ENCODE measurements around the gene DNAJB6. TPM values are rescaled to one million over a fixed set of nuclear protein-coding genes. Genes with fewer than 3 reads are reported as not detected.
"Not testable (repeated sequence)": the region's sequence is repeated elsewhere in the genome, so short reads cannot be mapped to it uniquely, and the experiment has no call there.

Gene DNAJB6
- total and polyA plus RNA-seq, 3 experiments from 2014 or later = 121 to 147 (median 124) TPM

DNA sequence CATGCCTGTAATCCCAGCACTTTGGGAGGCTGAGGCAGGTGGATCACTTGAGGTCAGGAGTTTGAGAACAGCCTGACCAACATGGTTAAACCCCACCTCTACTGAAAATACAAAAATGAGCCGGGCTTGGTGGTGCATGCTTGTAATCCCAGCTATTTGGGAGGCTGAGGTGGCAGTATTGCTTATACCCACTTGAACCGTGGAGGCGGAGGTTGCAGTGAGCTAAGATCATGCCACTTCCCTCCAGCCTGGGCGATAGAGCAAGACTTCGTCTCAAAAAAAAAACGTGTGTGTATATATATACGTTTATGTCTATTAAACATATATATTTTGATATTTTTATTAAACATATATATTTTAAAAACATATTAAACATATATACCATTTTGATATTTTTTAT, 5.8 kb upstream of the DNAJB6 start:
- H3K36me3 ChIP-seq (ENCODE audit: insufficient read depth, low read length); H3K4me3 ChIP-seq (ENCODE audit: low read length); H3K9me3 Mint-ChIP-seq; CTCF ChIA-PET; H3K4me1 ChIP-seq (ENCODE audit: insufficient read depth, low read length); H3K9me3 ChIP-seq (ENCODE audit: low read length); POLR2A ChIA-PET; H3K4me3 Mint-ChIP-seq; DNase-seq; H3K36me3 Mint-ChIP-seq; H3K4me1 Mint-ChIP-seq; H3K27me3 ChIP-seq (ENCODE audit: insufficient read depth, low read length, poor library complexity, severe bottlenecking); H3K27ac ChIP-seq (ENCODE audit: low read depth, low read length): not testable (repeated sequence)
- H3K27ac Mint-ChIP-seq = peak overlapping the region in 1 of 8 donors; percentile 29
- peaks cover 2 to 16% of the 10 kb centered on the region in 2 donors for H3K27me3 Mint-ChIP-seq

- H3K9me3 Mint-ChIP-seq = no peaks in the 10 kb centered on the region
- Histone ChIP-seq H3K27me3 (ENCODE audit: insufficient read depth, low read length, poor library complexity, severe bottlenecking) (no peaks in the 10 kb centered on the region), H3K4me1 (ENCODE audit: insufficient read depth, low read length) (peaks cover 21% of the 10 kb centered on the region), H3K9me3 (ENCODE audit: low read length) (no peaks in the 10 kb centered on the region), H3K36me3 (ENCODE audit: insufficient read depth, low read length) (no peaks in the 10 kb centered on the region), H3K4me3 (ENCODE audit: low read length) (no peak overlapping the region), H3K27ac (ENCODE audit: low read depth, low read length) (no peak overlapping the region)
- peaks cover 0 to 28% (median 5%) of the 10 kb centered on the region in 3 donors for H3K36me3 Mint-ChIP-seq
- peak overlapping the region; percentile 69 to 100 (median 95) for H3K4me3 Mint-ChIP-seq
- H3K27me3 Mint-ChIP-seq = peaks cover 5 to 6% of the 10 kb centered on the region in 2 donors
- CTCF ChIA-PET = no interaction called here
- H3K4me1 Mint-ChIP-seq = peaks cover 24 to 31% (median 27%) of the 10 kb centered on the region in 3 donors
- H3K27ac Mint-ChIP-seq = peak overlapping the region in 5 of 8 donors; percentile 5 to 99 (median 74)
- DNase-seq = no peak
- POLR2A ChIA-PET = interaction anchor here (0.7 kb wide), 1 partner anchor 8 kb away, joined by 6 read pairs; no protein-coding TSS in a partner anchor
These were observed 1.6 kb upstream of the DNAJB6 start for GRCh38 chr7:157335236-157335635.

- Mint-ChIP-seq H3K27ac (peak overlapping the region; percentile 85 to 99 (median 97)), H3K9me3 (no peaks in the 10 kb centered on the region), H3K27me3 (peaks cover 3 to 6% of the 10 kb centered on the region in 2 donors), H3K4me1 (peaks cover 27 to 39% (median 34%) of the 10 kb centered on the region in 3 donors), H3K4me3 (peak overlapping the region; percentile 91 to 100 (median 95)), H3K36me3 (peaks cover 0 to 31% (median 5%) of the 10 kb centered on the region in 3 donors)
- ChIA-PET POLR2A (interaction anchor here (0.9 to 1.0 kb wide), 2 partner anchors 34 to 387 kb away, joined by 3 read pairs; partner anchors contain the start of gene NOM1), CTCF (interaction anchor here (1.1 to 1.3 kb wide), 2 partner anchors 51 to 62 kb away, joined by 3 to 4 read pairs; no protein-coding TSS in a partner anchor)
- Histone ChIP-seq H3K4me3 (ENCODE audit: low read length) (peak overlapping the region; percentile 65), H3K27me3 (ENCODE audit: insufficient read depth, low read length, poor library complexity, severe bottlenecking) (no peaks in the 10 kb centered on the region), H3K9me3 (ENCODE audit: low read length) (no peaks in the 10 kb centered on the region), H3K27ac (ENCODE audit: low read depth, low read length) (peak overlapping the region; percentile 93), H3K4me1 (ENCODE audit: insufficient read depth, low read length) (peaks cover 27% of the 10 kb centered on the region), H3K36me3 (ENCODE audit: insufficient read depth, low read length) (no peaks in the 10 kb centered on the region)
- no peak for DNase-seq
These were observed 817 bp upstream of the DNAJB6 start for GRCh38 chr7:157335991-157336382.

- peak overlapping the region; percentile 92 to 98 (median 97) for H3K27ac Mint-ChIP-seq
- Histone ChIP-seq H3K4me1 (ENCODE audit: insufficient read depth, low read length) (peaks cover 40% of the 10 kb centered on the region), H3K36me3 (ENCODE audit: insufficient read depth, low read length) (no peaks in the 10 kb centered on the region), H3K9me3 (ENCODE audit: low read length) (no peaks in the 10 kb centered on the region), H3K4me3 (ENCODE audit: low read length) (peak overlapping the region; percentile 88), H3K27me3 (ENCODE audit: insufficient read depth, low read length, poor library complexity, severe bottlenecking) (no peaks in the 10 kb centered on the region), H3K27ac (ENCODE audit: low read depth, low read length) (peak overlapping the region; percentile 93)
- DNase-seq = peak; percentile 43 to 69 (median 62)
- H3K4me3 Mint-ChIP-seq = peak overlapping the region; percentile 94 to 100 (median 96)
- H3K9me3 Mint-ChIP-seq = no peaks in the 10 kb centered on the region
- peaks cover 0 to 38% (median 5%) of the 10 kb centered on the region in 3 donors for H3K36me3 Mint-ChIP-seq
- ChIA-PET CTCF (interaction anchor here (1.0 to 2.6 kb wide), 7 partner anchors 10 to 368 kb away, joined by 3 to 18 read pairs (median 4); no protein-coding TSS in a partner anchor), POLR2A (interaction anchor here (1.0 to 1.4 kb wide), 2 partner anchors 8 to 64 kb away, joined by 3 to 4 read pairs; no protein-coding TSS in a partner anchor)
- H3K4me1 Mint-ChIP-seq = peaks cover 37 to 50% (median 47%) of the 10 kb centered on the region in 3 donors
- peaks cover 3 to 6% of the 10 kb centered on the region in 2 donors for H3K27me3 Mint-ChIP-seq
These were observed 729 bp downstream of the DNAJB6 start for GRCh38 chr7:157337316-157338149.

DNA sequence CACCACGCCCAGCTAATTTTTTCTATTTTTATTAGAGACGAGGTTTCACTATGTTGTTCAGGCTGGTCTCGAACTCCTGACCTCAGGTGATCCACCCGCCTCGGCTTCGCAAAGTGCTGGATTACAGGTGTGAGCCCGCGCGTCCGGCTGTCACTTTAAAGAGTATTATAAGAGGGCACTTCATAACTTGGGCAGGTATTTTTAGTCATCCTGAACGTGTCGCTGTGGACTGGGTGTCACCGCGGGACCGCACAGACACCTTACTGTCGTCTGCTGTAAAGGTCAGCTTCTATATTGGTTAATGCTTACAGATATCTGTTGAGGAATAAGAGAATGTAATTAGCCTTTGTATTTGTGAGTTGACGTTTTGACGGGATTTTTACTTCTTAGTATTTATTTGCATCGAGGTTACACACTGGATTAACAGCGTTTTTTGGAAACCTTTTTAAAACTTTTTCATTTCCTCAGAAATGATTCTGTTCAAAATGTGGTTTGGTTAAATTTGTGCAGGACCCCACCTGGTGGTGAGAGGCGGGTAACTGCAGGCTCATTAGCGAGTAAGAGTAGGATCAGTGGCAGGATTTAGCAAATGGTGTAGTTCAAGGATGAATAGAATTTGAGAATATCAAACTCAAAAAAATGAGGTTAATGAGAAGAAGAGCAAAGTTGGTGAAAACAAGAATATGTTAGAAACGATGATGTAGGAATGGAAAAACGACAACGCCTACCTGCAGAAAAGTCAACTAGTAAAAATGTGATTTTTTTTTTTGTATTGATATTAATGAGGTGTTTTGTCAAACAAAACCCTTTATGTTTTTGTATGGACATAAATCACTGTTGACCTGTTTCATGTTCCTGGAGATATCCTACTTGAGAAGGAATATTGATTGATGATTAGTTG, 3.2 kb downstream of the DNAJB6 start:
- peak; percentile 50 to 77 (median 60) for DNase-seq
- no peaks in the 10 kb centered on the region for H3K9me3 ChIP-seq (ENCODE audit: low read length)
- ChIA-PET CTCF (interaction anchor here (1.0 to 2.6 kb wide), 7 partner anchors 9 to 129 kb away, joined by 3 to 18 read pairs (median 5); no protein-coding TSS in a partner anchor), POLR2A (interaction anchor here (0.7 kb wide), 1 partner anchor 102 kb away, joined by 4 read pairs; no protein-coding TSS in a partner anchor)
- peaks cover 0 to 45% (median 5%) of the 10 kb centered on the region in 3 donors for H3K36me3 Mint-ChIP-seq
- peaks cover 51% of the 10 kb centered on the region for H3K4me1 ChIP-seq (ENCODE audit: insufficient read depth, low read length)
- H3K9me3 Mint-ChIP-seq = no peaks in the 10 kb centered on the region
- H3K36me3 ChIP-seq (ENCODE audit: insufficient read depth, low read length) = no peaks in the 10 kb centered on the region
- peaks cover 0 to 4% of the 10 kb centered on the region in 2 donors for H3K27me3 Mint-ChIP-seq
- H3K4me1 Mint-ChIP-seq = peaks cover 52 to 71% (median 70%) of the 10 kb centered on the region in 3 donors
- no peaks in the 10 kb centered on the region for H3K27me3 ChIP-seq (ENCODE audit: insufficient read depth, low read length, poor library complexity, severe bottlenecking)
- H3K4me3 Mint-ChIP-seq = peak overlapping the region; percentile 44 to 96 (median 65)
- H3K27ac ChIP-seq (ENCODE audit: low read depth, low read length) = no peak overlapping the region
- H3K4me3 ChIP-seq (ENCODE audit: low read length) = peak overlapping the region; percentile 2
- peak overlapping the region; percentile 1 to 97 (median 50) for H3K27ac Mint-ChIP-seq

DNA sequence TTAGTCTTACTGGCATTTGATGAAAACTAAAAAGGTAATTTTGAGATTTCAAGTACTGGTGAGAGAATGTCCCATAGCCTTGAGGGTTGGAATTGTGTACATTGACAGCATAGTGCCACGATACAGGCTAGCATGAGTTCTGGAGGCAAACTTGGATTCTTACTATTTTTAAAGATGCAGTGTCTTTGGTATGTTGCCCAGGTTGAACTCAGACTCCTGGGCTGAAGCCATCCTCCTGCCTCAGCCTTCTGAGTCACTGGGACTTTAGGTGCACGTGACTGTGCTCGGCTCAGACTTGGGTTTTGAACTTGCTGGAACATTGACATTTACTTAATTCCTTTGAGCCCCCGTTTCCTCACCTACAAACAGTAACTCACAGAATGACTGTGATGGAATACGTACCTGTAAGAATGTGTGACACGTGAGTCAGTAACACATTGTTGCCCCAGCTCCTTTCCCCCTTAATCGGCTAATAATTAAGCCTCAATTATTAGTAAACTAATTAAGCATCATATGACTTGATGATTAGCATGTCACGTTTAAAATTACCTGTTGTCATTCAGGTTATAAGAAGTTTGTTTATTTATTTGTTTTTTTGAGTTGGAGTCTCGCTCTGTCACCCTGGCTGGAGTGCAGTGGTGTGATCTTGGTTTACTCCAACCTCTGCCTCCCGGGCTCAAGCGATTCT, 10.6 kb downstream of the DNAJB6 start:
- Mint-ChIP-seq H3K4me1 (peaks cover 69 to 92% (median 87%) of the 10 kb centered on the region in 3 donors), H3K27me3 (no peaks in the 10 kb centered on the region), H3K27ac (peak overlapping the region in 2 of 8 donors; percentile 15 to 29), H3K36me3 (peaks cover 0 to 36% (median 4%) of the 10 kb centered on the region in 3 donors), H3K9me3 (no peaks in the 10 kb centered on the region), H3K4me3 (peak overlapping the region in 6 of 7 donors; percentile 16 to 85 (median 44))
- H3K27ac ChIP-seq (ENCODE audit: low read depth, low read length) = no peak overlapping the region
- POLR2A ChIA-PET = no interaction called here
- CTCF ChIA-PET = no interaction called here
- no peaks in the 10 kb centered on the region for H3K36me3 ChIP-seq (ENCODE audit: insufficient read depth, low read length)
- DNase-seq = no peak
- H3K4me3 ChIP-seq (ENCODE audit: low read length) = no peak overlapping the region
- peaks cover 67% of the 10 kb centered on the region for H3K4me1 ChIP-seq (ENCODE audit: insufficient read depth, low read length)
- no peaks in the 10 kb centered on the region for H3K9me3 ChIP-seq (ENCODE audit: low read length)
- no peaks in the 10 kb centered on the region for H3K27me3 ChIP-seq (ENCODE audit: insufficient read depth, low read length, poor library complexity, severe bottlenecking)

GRCh38 chr7:157348548-157348947, 11.7 kb downstream of the DNAJB6 start:
- Histone ChIP-seq H3K9me3 (ENCODE audit: low read length) (no peaks in the 10 kb centered on the region), H3K4me1 (ENCODE audit: insufficient read depth, low read length) (peaks cover 71% of the 10 kb centered on the region), H3K27me3 (ENCODE audit: insufficient read depth, low read length, poor library complexity, severe bottlenecking) (no peaks in the 10 kb centered on the region), H3K36me3 (ENCODE audit: insufficient read depth, low read length) (no peaks in the 10 kb centered on the region), H3K27ac (ENCODE audit: low read depth, low read length) (no peak overlapping the region), H3K4me3 (ENCODE audit: low read length) (no peak overlapping the region)
- H3K36me3 Mint-ChIP-seq = peaks cover 0 to 33% (median 4%) of the 10 kb centered on the region in 3 donors
- H3K27me3 Mint-ChIP-seq = no peaks in the 10 kb centered on the region
- H3K27ac Mint-ChIP-seq = peak overlapping the region in 2 of 8 donors; percentile 13 to 19
- CTCF ChIA-PET = no interaction called here
- no peak for DNase-seq
- no peaks in the 10 kb centered on the region for H3K9me3 Mint-ChIP-seq
- peak overlapping the region in 6 of 7 donors; percentile 21 to 57 (median 32) for H3K4me3 Mint-ChIP-seq
- POLR2A ChIA-PET = no interaction called here
- H3K4me1 Mint-ChIP-seq = peaks cover 69 to 92% (median 88%) of the 10 kb centered on the region in 3 donors
